ENCODE measurements around the gene LMAN1L. TPM values are rescaled to one million over a fixed set of nuclear protein-coding genes. Genes with fewer than 3 reads are reported as not detected.
A peak's percentile ranks its signal among the peaks of the same experiment; 100 is the strongest.

The LMAN1L gene
- total RNA-seq: 1 to 10 TPM in 2 of 8 experiments, under 1 TPM in 5, not detected in 1; 0.08 to 1.8 (median 0.32) TPM

GRCh38 chr15:74812533-74812932 lies at the start of gene LMAN1L:
LMAN1L (plus strand) TSS chr15:74812835; CDS start chr15:74812855, 20 bp downstream.
- Histone ChIP-seq H3K27ac (no peak within 1 kb of the TSS), H3K4me3 (no peak within 1 kb of the TSS), H3K4me1 (replicated peaks in 1 of 2) (peaks cover 9 to 15% of the 10 kb centered on the region in 2 donors)
- 85% methylated on average over 4 of the region's 12 CpGs; no CpG with 5 or more reads in 9 of the 10 experiments for WGBS, 10 experiments
- in situ Hi-C loops (cut with MboI; ENCODE audit: low pct_unique_long_range_greater_than_20kb in 2 of 9, low sequenced_read_pairs in 9 of 9, unreplicated experiment in 9 of 9): no loop called here
- ATAC-seq (replicated peaks in 6 of 8): peak in 1 of 8 experiments; percentile 10

GRCh38 chr15:74763416-74763815 lies 49.2 kb upstream of the LMAN1L start:
- Histone ChIP-seq H3K4me3 (no peak overlapping the region), H3K4me1 (replicated peaks in 1 of 2) (no peaks in the 10 kb centered on the region), H3K27ac (no peak overlapping the region)
- ATAC-seq (replicated peaks in 6 of 8): peak in 1 of 8 experiments; percentile 10
- in situ Hi-C loops (cut with MboI; ENCODE audit: low pct_unique_long_range_greater_than_20kb in 2 of 9, low sequenced_read_pairs in 9 of 9, unreplicated experiment in 9 of 9): loop anchor here in 7 of 9 experiments (10.0 to 25.0 kb wide), 5 partner anchors 119 to 376 kb away; partner anchors contain the start of gene COX5A (in 1 of the 7)
- 96% methylated on average over 4 of the region's 15 CpGs; no CpG with 5 or more reads in 9 of the 10 experiments for WGBS, 10 experiments

DNA sequence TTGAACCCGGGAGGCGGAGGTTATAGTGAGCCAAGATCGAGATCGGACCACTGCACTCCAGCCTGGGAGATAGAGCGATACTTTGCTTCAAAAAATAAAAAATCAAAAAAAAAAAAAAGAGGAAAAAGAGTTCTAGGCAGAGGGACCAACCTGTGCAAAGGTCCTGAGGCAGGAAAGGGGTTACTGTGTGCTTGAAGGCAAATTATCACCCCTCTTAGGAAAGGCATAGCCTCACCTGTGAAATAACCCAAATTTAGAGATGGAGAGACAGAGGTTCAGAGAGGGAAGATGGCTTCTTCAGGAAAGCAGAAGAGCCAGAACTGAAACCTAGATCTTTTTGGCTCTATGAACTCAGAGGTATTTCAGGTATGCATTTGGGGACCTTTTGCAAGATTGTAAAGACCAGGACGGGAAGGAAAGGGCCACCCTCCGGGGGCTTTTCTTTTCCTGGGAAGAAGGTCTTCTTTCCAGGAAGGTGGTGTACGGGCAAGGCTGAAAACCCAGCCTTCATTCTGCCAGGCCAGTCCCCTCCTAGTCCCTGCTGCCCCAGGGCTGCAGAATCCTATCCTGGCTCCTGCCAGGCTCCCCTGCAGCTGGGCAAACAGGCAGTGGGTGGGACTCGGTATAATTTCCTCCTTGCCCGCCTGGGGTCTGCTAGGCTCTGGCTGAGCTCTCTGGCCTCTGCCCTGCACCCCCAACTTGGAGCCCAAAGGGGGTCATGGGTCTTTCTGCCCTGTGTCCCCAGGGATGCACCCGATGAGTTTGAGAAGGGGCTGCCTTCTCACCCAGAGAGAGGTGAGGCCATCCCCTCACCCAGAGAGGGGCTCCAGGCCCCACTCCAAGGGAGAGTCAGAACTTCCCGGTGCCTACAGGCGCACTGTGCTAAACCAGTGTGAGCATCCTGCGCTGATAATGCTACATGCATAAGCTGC lies 45.2 kb upstream of the LMAN1L start:
- H3K4me3 ChIP-seq: no peak overlapping the region
- H3K27ac ChIP-seq: no peak overlapping the region
- 32 to 92% (median 87%) methylated on average over 2 to 8 of the region's 14 CpGs; no CpG with 5 or more reads in 1 of the 10 experiments for WGBS, 10 experiments
- ATAC-seq (replicated peaks in 6 of 8): no peak
- H3K4me1 ChIP-seq (replicated peaks in 1 of 2): peaks cover 9 to 12% of the 10 kb centered on the region in 2 donors
- in situ Hi-C loops (cut with MboI; ENCODE audit: low pct_unique_long_range_greater_than_20kb in 2 of 9, low sequenced_read_pairs in 9 of 9, unreplicated experiment in 9 of 9): loop anchor here in 7 of 9 experiments (10.0 to 25.0 kb wide), 5 partner anchors 123 to 380 kb away; partner anchors contain the start of gene COX5A (in 1 of the 7)

DNA sequence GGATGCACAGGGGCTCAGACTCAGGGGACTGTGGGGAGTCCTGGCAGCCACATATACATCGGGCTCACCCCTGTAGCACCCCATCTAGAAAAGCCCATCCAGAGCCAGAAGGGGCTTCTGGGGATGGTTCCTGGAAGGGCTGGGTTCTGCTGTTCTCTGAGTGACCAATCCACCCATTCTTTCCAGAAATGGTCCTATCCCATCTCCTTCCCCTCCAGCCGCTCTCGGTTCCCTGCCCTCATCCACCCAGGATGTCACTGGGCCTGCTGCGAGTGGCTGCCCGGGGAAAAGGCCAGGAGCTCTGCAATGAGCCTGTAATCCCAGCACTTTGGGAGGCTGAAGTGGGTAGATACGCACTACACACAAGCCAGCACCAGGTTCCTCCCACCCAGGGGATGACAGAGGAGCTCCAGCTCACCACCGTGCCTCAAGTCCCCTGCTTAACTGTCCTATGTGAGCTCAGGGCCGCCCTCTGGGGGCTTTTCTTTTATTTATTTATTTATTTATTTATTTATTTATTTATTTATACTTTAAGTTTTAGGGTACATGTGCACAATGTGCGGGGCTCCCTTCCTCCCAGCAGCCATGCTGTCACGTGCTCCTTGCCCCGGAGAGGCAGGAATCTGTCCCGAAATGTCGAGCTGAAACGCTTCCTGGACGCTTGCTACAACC lies 44.4 kb upstream of the LMAN1L start:
- in situ Hi-C loops (cut with MboI; ENCODE audit: low pct_unique_long_range_greater_than_20kb in 2 of 9, low sequenced_read_pairs in 9 of 9, unreplicated experiment in 9 of 9): loop anchor here in 7 of 9 experiments (10.0 to 25.0 kb wide), 5 partner anchors 123 to 381 kb away; partner anchors contain the start of gene COX5A (in 1 of the 7)
- Histone ChIP-seq H3K4me3 (no peak overlapping the region), H3K27ac (no peak overlapping the region), H3K4me1 (replicated peaks in 1 of 2) (peaks cover 11 to 12% of the 10 kb centered on the region in 2 donors)
- peak in 5 of 8 experiments; percentile 1 to 7 (median 4) for ATAC-seq (replicated peaks in 6 of 8)
- WGBS, 10 experiments: 0 to 46% (median 12%) methylated on average over 2 to 11 of the region's 15 CpGs; no CpG with 5 or more reads in 5 of the 10 experiments

- peaks cover 15 to 17% of the 10 kb centered on the region in 2 donors for H3K4me1 ChIP-seq (replicated peaks in 1 of 2)
- ATAC-seq (replicated peaks in 6 of 8): peak; percentile 20 to 61 (median 48)
- H3K27ac ChIP-seq: no peak overlapping the region
- 0 to 11% (median 4%) methylated on average over 1 to 7 of the region's 9 CpGs; no CpG with 5 or more reads in 4 of the 10 experiments for WGBS, 10 experiments
- H3K4me3 ChIP-seq: no peak overlapping the region
- in situ Hi-C loops (cut with MboI; ENCODE audit: low pct_unique_long_range_greater_than_20kb in 2 of 9, low sequenced_read_pairs in 9 of 9, unreplicated experiment in 9 of 9): loop anchor here in 7 of 9 experiments (10.0 to 25.0 kb wide), 5 partner anchors 124 to 382 kb away; partner anchors contain the start of gene COX5A (in 1 of the 7)
Measured at GRCh38 chr15:74768771-74769342, 43.8 kb upstream of the LMAN1L start.

GRCh38 chr15:74769463-74770025 lies 43.1 kb upstream of the LMAN1L start:
- H3K4me3 ChIP-seq: no peak overlapping the region
- no peak overlapping the region for H3K27ac ChIP-seq
- H3K4me1 ChIP-seq (replicated peaks in 1 of 2): peaks cover 15 to 17% of the 10 kb centered on the region in 2 donors
- no peak for ATAC-seq (replicated peaks in 6 of 8)
- WGBS, 10 experiments: 22 to 100% (median 48%) methylated on average over 1 to 6 of the region's 7 CpGs; no CpG with 5 or more reads in 3 of the 10 experiments
- in situ Hi-C loops (cut with MboI; ENCODE audit: low pct_unique_long_range_greater_than_20kb in 2 of 9, low sequenced_read_pairs in 9 of 9, unreplicated experiment in 9 of 9): loop anchor here in 8 of 9 experiments (10.0 to 25.0 kb wide), 7 partner anchors 125 to 382 kb away; partner anchors contain the start of genes COX5A (in 1 of the 8) and RPP25 (in 1 of the 8)

DNA sequence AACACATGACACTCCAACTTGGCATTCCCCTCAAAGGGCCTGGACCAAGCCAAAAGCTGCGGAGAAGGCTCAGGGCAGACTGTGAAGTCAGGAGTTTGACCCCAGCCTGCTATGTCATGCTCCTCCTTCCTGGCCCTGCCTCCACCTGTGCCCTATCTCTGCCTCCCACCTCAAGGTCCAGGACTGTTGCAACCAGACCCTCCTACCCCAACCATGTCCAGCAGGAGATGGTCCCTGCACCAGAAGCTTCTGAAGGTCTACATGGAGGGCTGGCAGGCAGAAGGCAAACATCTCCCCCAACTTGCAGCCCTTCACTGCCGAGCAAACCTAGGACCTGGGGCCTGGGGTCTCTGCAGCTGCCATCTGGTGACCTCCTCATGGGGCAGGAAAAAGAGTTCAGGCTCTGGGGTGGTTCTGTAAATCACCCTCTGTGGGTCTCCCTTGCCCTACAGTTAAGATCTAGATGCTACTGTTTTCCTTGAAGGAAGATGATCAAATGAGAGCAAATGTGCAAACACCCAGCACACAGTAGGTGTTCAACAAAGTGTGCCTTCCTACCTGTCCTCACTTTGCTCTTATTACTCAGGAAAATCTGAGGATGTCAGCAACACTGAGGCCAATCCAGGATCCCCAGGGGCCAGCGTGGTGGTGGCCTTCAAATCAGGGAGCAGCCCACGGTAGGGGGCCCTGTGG lies 42.3 kb upstream of the LMAN1L start:
- H3K4me1 ChIP-seq (replicated peaks in 1 of 2): peaks cover 15 to 17% of the 10 kb centered on the region in 2 donors
- no peak for ATAC-seq (replicated peaks in 6 of 8)
- H3K4me3 ChIP-seq: no peak overlapping the region
- in situ Hi-C loops (cut with MboI; ENCODE audit: low pct_unique_long_range_greater_than_20kb in 2 of 9, low sequenced_read_pairs in 9 of 9, unreplicated experiment in 9 of 9): loop anchor here in 5 of 9 experiments (10.0 to 25.0 kb wide), 5 partner anchors 133 to 383 kb away; partner anchors contain the start of genes COX5A (in 1 of the 5) and RPP25 (in 1 of the 5)
- no peak overlapping the region for H3K27ac ChIP-seq
- WGBS, 10 experiments: 20 to 86% (median 57%) methylated on average over 1 to 2 of the region's 4 CpGs; no CpG with 5 or more reads in 5 of the 10 experiments

DNA sequence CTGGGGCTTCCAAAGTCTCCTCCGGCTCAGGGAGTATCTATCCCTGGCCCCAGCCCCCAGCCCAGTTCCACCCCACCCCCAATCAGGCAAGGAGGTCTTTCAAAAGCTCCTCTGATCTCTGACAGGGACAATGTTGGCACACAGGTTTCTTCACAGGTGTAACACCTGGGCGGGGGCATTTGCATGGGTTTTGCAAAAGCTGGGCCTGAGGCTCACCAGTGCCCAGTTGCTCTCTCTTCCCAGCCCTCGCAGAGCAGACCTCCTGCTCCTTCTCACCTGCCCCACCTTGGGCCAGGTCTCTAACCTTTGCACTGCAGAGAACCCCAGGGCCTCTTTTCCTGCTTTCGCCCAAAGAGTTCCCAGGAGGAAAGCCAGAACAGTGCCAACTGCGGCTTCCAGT lies 39.3 kb upstream of the LMAN1L start:
- no peak overlapping the region for H3K27ac ChIP-seq

DNA sequence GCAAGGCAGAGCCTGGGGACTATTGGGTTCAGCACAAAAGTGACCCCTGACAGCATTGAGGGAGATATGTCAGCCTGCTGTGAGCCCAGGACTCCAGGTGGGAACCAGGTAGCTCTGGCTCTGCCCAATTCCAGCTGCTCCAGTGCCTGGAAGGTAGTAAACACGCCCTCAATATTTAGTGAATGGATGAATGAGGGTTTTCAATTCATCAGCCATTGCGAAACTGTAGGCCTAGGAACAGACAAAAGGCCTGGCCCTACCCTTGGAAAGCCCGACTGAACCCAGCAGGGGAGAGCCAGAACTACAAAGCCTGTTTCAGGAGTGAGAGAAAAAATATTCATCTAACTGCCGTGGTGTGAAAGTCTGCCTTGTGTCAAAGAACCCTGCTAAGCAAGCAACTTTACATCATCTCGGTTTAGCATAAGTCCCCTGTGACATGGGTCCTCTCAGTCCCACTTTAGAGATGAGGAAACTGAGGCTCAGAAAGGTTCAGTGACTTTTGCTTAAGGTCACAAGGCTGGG lies 38.8 kb upstream of the LMAN1L start:
- no peak overlapping the region for H3K4me3 ChIP-seq
- WGBS, 10 experiments: 17 to 57% (median 39%) methylated on average over 1 to 5 of the region's 5 CpGs; no CpG with 5 or more reads in 1 of the 10 experiments
- H3K27ac ChIP-seq: no peak overlapping the region
- ATAC-seq (replicated peaks in 6 of 8): peak in 2 of 8 experiments; percentile 1 to 3
- peaks cover 28 to 32% of the 10 kb centered on the region in 2 donors for H3K4me1 ChIP-seq (replicated peaks in 1 of 2)
- in situ Hi-C loops (cut with MboI; ENCODE audit: low pct_unique_long_range_greater_than_20kb in 2 of 9, low sequenced_read_pairs in 9 of 9, unreplicated experiment in 9 of 9): loop anchor here in 5 of 9 experiments (10.0 to 25.0 kb wide), 5 partner anchors 136 to 386 kb away; partner anchors contain the start of genes COX5A (in 1 of the 5) and RPP25 (in 1 of the 5)

More for the DNA sequence above, 39.3 kb upstream of the LMAN1L start:
- 40 to 83% (median 75%) methylated on average over 1 to 2 of the region's 5 CpGs; no CpG with 5 or more reads in 5 of the 10 experiments for WGBS, 10 experiments
- ATAC-seq (replicated peaks in 6 of 8): no peak
- in situ Hi-C loops (cut with MboI; ENCODE audit: low pct_unique_long_range_greater_than_20kb in 2 of 9, low sequenced_read_pairs in 9 of 9, unreplicated experiment in 9 of 9): loop anchor here in 5 of 9 experiments (10.0 to 25.0 kb wide), 5 partner anchors 136 to 386 kb away; partner anchors contain the start of genes COX5A (in 1 of the 5) and RPP25 (in 1 of the 5)
- Histone ChIP-seq H3K4me1 (replicated peaks in 1 of 2) (peaks cover 30 to 32% of the 10 kb centered on the region in 2 donors), H3K4me3 (no peak overlapping the region)

- peaks cover 28 to 37% of the 10 kb centered on the region in 2 donors for H3K4me1 ChIP-seq (replicated peaks in 1 of 2)
- H3K4me3 ChIP-seq: no peak overlapping the region
- H3K27ac ChIP-seq: no peak overlapping the region
- in situ Hi-C loops (cut with MboI; ENCODE audit: low pct_unique_long_range_greater_than_20kb in 2 of 9, low sequenced_read_pairs in 9 of 9, unreplicated experiment in 9 of 9): loop anchor here in 3 of 9 experiments (10.0 kb wide), 2 partner anchors 170 to 180 kb away; partner anchors contain the start of gene RPP25 (in 1 of the 3)
- no peak for ATAC-seq (replicated peaks in 6 of 8)
- 40 to 80% (median 40%) methylated on average over 1 to 4 of the region's 5 CpGs; no CpG with 5 or more reads in 5 of the 10 experiments for WGBS, 10 experiments
Measured at GRCh38 chr15:74775132-74775562, 37.5 kb upstream of the LMAN1L start.

DNA sequence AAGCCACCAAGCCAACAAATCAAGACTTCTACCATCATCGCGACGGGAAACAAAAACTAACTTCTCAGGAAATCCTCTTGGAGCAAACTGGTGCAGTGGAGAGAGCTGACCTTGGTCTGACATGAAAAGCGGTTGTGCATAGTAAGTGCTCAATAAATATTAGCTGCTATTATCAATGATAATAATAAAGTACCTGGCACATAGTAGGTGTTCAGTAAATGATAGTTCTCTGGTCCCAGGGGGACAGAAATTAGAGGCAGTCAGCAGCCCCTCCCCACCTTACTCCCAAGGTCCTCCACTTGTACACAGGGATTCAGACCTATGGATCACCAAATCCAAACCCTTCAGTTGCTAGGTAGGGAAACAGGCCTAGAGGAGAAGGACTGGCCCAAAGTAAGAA lies 36.7 kb upstream of the LMAN1L start:
- no peak for ATAC-seq (replicated peaks in 6 of 8)
- WGBS, 10 experiments: 80 to 100% (median 95%) methylated on average over 1 to 4 of the region's 4 CpGs; no CpG with 5 or more reads in 3 of the 10 experiments
- Histone ChIP-seq H3K4me3 (no peak overlapping the region), H3K27ac (no peak overlapping the region), H3K4me1 (replicated peaks in 1 of 2) (peaks cover 28 to 43% of the 10 kb centered on the region in 2 donors)
- in situ Hi-C loops (cut with MboI; ENCODE audit: low pct_unique_long_range_greater_than_20kb in 2 of 9, low sequenced_read_pairs in 9 of 9, unreplicated experiment in 9 of 9): loop anchor here in 3 of 9 experiments (10.0 kb wide), 2 partner anchors 169 to 179 kb away; partner anchors contain the start of gene RPP25 (in 1 of the 3)

All from motor neuron (in vitro differentiated cells).